KOPT-K1 (cell line): ENCODE data around the gene CHN1.

ENCODE experiments used
- H3K27ac ChIP-seq: fragments of 200-600 bp; sonication (generic); 2 replicates; pipeline ENCODE4 v1.5.1; 2016; ENCODE audit warnings: antibody characterized with exemption, mild to moderate bottlenecking, low read depth, low read length; ENCODE audit not compliant: poor library complexity, severe bottlenecking
- H3K36me3 ChIP-seq: fragments of 200-600 bp; sonication (generic); 2 replicates; pipeline ENCODE4 v1.5.1; 2017; ENCODE audit warnings: antibody characterized with exemption, mild to moderate bottlenecking, low read length, moderate library complexity; ENCODE audit not compliant: insufficient read depth
- H3K9me3 ChIP-seq: fragments of 200-600 bp; sonication (generic); 2 replicates; pipeline ENCODE4 v1.5.1; 2017; ENCODE audit warnings: antibody characterized with exemption, low read length, mild to moderate bottlenecking; ENCODE audit not compliant: insufficient read depth, poor library complexity, severe bottlenecking

CHN1 gene

GRCh38 chr2:174970092-174970491 lies 35.1 kb downstream of the CHN1 start:
- Histone ChIP-seq H3K36me3 (no peaks in the 10 kb centered on the region), H3K9me3 (no peaks in the 10 kb centered on the region), H3K27ac (no peak overlapping the region)

GRCh38 chr2:174969091-174969734 lies 36.0 kb downstream of the CHN1 start:
- no peak overlapping the region for H3K27ac ChIP-seq
- H3K36me3 ChIP-seq, result no peaks in the 10 kb centered on the region
- no peaks in the 10 kb centered on the region for H3K9me3 ChIP-seq

- Histone ChIP-seq H3K36me3 (no peaks in the 10 kb centered on the region), H3K27ac (no peak overlapping the region), H3K9me3 (no peaks in the 10 kb centered on the region)
These were observed 37.4 kb downstream of the CHN1 start for GRCh38 chr2:174967691-174968260.

GRCh38 chr2:174967086-174967485 lies 38.1 kb downstream of the CHN1 start:
- Histone ChIP-seq H3K9me3 (no peaks in the 10 kb centered on the region), H3K27ac (no peak overlapping the region), H3K36me3 (no peaks in the 10 kb centered on the region)

GRCh38 chr2:174965992-174966744 lies 39.0 kb downstream of the CHN1 start:
- Histone ChIP-seq H3K36me3 (no peaks in the 10 kb centered on the region), H3K27ac (no peak overlapping the region), H3K9me3 (no peaks in the 10 kb centered on the region)

- H3K27ac ChIP-seq, result no peak overlapping the region
- no peaks in the 10 kb centered on the region for H3K36me3 ChIP-seq
- H3K9me3 ChIP-seq, result no peaks in the 10 kb centered on the region
These were observed 39.6 kb downstream of the CHN1 start for GRCh38 chr2:174965551-174965950.

- Histone ChIP-seq H3K36me3 (no peaks in the 10 kb centered on the region), H3K27ac (no peak overlapping the region), H3K9me3 (no peaks in the 10 kb centered on the region)
These were observed 40.8 kb downstream of the CHN1 start for GRCh38 chr2:174964404-174964803.

GRCh38 chr2:174963437-174964400 lies 41.5 kb downstream of the CHN1 start:
- Histone ChIP-seq H3K9me3 (no peaks in the 10 kb centered on the region), H3K36me3 (no peaks in the 10 kb centered on the region), H3K27ac (no peak overlapping the region)

GRCh38 chr2:174959787-174960186 lies 45.4 kb downstream of the CHN1 start:
- Histone ChIP-seq H3K9me3 (no peaks in the 10 kb centered on the region), H3K27ac (no peak overlapping the region), H3K36me3 (no peaks in the 10 kb centered on the region)

- Histone ChIP-seq H3K9me3 (no peaks in the 10 kb centered on the region), H3K36me3 (no peaks in the 10 kb centered on the region), H3K27ac (no peak overlapping the region)
These were observed 48.1 kb downstream of the CHN1 start for GRCh38 chr2:174957050-174957449.

GRCh38 chr2:174952607-174953006 lies 52.6 kb downstream of the CHN1 start:
- H3K27ac ChIP-seq, result no peak overlapping the region

GRCh38 chr2:174951745-174952144 lies 53.4 kb downstream of the CHN1 start:
- no peaks in the 10 kb centered on the region for H3K36me3 ChIP-seq
- no peak overlapping the region for H3K27ac ChIP-seq
- H3K9me3 ChIP-seq, result no peaks in the 10 kb centered on the region

More at GRCh38 chr2:174952607-174953006, 52.6 kb downstream of the CHN1 start:
- H3K36me3 ChIP-seq, result no peaks in the 10 kb centered on the region
- H3K9me3 ChIP-seq, result no peaks in the 10 kb centered on the region

GRCh38 chr2:174949988-174950687 lies 55.0 kb downstream of the CHN1 start:
- H3K27ac ChIP-seq, result no peak overlapping the region

GRCh38 chr2:174945601-174946260 lies 59.5 kb downstream of the CHN1 start:
- Histone ChIP-seq H3K27ac (no peak overlapping the region), H3K36me3 (no peaks in the 10 kb centered on the region), H3K9me3 (no peaks in the 10 kb centered on the region)

More at GRCh38 chr2:174949988-174950687, 55.0 kb downstream of the CHN1 start:
- no peaks in the 10 kb centered on the region for H3K36me3 ChIP-seq
- H3K9me3 ChIP-seq, result no peaks in the 10 kb centered on the region
